GM18873 (cell line): Measurements from ENCODE around the gene SLC25A29.
"Not testable (repeated sequence)": the region's sequence is repeated elsewhere in the genome, so short reads cannot be mapped to it uniquely, and the experiment has no call there.

Source experiments
- ATAC-seq: cut with Tn5 transposase; IDR thresholded peaks from one replicate; pipeline ENCODE4 v1.9.1; 2021; ENCODE audit warnings: mild to moderate bottlenecking, moderate library complexity, moderate number of reproducible peaks; ENCODE audit not compliant: unreplicated experiment, low FRiP score

The SLC25A29 gene

DNA sequence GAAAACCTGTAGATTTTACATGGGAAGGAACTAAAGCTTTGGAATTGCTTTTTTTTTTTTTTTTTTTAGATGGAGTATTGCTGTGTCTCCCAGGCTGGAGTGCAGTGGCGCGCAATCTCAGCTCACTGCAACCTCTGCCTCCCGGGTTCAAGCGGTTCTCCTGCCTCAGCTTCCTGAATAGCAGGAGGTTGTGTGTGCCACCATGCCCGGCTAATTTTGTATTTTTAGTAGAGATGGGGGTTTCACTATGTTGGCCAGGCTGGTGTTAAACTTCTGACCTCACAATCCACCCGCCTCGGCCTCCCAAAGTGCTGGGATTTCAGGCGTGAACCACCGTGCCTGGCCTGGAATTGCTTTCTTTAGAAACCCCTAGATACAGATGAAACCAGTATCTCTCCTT lies 22.8 kb downstream of the SLC25A29 start:
- not testable (repeated sequence) for ATAC-seq

DNA sequence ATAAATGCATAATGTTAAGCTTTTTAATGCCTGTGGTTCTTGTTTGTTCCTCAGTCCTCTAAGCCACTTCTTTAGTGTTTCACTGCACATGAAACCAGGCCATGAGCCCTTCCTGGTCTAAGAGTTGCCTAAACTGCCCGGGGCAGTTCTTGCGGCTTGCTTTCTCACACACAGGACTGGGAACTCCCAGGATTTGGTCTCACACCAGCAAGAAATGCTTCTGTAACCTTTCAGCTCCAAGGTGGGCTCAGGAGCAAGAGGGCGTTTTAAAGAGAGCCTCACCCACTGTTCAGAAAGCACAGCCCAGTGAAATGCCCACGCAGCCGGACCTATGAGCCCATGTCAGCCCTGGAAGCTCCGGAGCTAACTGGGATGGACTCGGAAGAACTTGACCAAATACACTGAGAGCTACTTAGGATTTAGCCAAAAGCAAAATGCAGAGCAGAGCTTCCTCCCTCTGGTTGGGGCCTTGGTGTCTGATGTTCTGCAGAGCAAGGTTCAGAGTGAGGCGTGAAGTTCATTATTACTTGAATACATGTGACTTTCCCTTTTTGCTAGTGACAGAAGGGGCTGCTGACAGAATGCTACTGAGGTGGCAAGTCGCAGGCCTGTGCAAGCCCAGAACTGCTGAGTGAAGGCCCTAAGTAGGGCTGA lies 23.4 kb downstream of the SLC25A29 start:
- no peak for ATAC-seq

DNA sequence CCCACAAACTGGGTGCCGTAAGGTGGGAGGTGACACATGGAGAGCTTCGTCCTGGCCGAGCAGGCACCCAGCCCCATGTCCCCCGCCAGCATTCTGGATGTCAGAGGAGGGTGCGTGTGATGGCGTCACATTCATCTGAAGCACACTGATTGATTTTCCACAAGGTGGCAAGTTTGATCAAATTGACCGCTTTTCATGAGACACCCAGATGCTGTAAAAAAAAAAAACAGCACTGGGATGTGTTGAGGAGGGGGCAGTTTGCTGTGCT lies 24.2 kb downstream of the SLC25A29 start:
- no peak for ATAC-seq

DNA sequence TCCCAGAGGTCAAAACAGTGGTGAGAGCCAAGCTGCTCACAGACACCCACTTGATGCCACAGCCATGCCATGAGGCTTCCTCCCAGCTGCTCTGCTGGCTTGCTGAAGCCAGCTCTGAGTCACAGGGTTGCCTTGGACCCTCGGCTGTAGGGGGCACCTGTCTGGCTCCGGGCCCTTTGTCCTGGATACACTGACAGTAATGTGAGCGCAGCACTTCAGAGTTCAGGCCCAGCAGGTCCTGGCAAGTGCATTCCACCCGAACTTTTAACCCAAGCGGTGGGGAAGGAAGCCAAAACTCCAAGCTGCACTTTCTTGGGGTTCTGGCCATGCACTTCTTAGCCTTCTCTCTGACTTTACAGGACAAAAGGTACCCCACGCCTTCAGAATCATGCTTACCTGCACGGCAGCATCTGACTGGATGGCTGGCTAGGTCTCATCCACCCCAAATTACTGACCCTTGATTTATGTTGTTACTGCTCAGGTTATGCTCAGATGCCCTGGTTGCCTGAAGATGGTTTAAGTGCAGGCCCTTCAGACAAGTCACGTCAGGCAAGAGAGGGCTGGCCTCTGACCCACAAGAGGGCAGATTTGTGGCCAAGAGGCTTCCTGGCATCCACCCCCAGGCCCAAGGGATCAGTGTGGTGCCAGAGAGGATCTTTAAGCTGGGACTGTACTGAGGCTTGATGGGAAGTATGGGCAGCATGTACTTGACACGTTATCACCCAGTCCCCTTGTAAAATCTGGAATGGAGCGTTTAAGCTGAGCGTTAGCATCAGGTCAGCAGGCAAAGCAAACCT lies 24.8 kb downstream of the SLC25A29 start:
- no peak for ATAC-seq

DNA sequence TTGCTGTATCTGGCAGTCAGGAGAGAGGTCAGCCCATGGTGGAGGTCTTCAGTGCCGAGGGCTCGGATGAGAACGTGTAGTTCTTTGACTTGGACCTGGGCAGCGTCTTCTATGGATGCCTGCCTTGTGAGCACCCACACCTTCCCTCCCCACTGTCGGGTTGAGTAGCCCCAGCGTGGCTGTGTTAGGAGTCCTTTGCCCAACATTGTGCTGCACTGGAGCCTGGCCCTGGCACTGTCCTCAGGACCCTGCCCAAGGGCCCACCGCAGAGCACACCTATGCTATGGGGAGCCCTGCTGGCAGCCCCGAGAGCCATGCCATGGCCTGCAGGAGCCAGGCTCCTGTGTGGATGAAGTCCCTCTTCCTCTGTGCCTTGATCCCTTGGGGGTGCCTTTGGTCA lies 26.7 kb downstream of the SLC25A29 start:
- ATAC-seq = no peak

DNA sequence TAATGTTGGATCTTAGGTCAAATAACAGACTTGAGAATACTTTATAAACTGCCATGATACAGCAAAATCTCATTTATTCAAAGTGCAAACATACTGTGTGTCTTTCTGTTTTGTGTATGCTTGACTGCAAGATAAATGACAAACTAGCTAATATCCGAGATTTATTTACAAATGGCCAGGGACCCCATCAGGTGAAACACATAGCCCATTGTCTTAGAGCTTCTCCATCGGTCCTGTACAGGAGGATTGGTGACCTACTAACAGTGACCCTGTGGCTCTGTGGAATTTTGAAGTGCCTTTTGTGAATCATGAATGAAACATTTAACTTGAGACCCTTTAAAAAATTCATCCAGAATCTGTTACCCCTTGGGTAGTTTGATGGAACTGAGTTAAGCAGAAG lies 27.1 kb downstream of the SLC25A29 start:
- ATAC-seq = no peak

DNA sequence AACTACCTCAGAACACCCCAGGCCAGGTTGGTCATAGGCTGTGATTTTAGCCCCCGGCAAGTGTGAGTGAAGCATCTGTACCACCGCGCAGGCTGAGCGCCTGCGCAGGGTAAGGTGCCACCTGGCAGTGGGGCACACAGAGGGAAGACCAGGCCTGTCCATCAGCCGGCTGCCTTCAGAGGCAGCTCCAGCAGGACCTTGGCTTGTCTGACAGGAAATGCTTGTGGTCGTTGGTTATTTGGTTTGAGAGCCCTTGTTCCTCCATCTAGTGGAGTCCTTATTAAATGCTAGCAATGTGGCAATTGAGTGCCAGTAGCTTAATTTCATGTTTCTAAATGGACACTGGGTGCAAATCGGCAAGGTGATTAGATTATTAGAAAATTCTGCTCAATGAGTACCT lies 27.5 kb downstream of the SLC25A29 start:
- no peak for ATAC-seq

DNA sequence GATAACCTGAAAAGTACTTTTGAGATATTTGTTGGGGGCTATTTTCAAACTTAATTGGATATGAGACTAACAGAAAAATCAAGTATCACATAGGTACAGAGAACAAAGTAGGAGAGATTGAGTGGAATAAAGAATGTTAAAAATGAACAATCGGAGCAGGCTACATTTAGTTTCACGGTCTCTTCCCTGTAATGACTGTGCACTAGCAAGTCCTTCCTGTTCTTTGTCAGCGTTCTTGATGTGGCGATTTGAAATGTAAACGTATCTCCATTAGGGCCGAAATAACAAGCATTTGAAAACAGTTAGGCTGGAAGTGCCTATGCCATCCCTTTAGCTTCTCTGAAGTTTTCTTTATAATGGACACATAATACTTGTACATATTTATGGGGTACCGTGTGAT lies 31.0 kb downstream of the SLC25A29 start:
- ATAC-seq = no peak

DNA sequence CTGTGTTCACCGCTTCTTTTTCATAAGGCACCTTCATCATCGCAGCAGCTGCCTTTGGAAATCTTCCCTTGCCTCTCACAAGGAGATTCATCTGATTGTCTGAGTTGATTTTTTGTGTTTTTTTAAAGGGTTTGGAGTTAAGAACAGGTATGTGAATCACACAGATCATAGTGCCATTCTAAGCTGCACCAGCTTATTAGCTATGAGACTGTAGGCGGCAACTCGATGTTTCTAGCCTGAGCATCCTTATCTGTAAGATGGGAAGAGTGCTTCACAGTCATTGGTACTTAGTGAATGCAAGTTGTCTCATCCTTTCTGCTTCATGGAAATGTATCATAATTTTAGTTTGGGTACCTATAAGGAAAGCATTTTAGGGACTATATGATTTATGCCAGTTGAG lies 32.0 kb downstream of the SLC25A29 start:
- ATAC-seq = no peak

DNA sequence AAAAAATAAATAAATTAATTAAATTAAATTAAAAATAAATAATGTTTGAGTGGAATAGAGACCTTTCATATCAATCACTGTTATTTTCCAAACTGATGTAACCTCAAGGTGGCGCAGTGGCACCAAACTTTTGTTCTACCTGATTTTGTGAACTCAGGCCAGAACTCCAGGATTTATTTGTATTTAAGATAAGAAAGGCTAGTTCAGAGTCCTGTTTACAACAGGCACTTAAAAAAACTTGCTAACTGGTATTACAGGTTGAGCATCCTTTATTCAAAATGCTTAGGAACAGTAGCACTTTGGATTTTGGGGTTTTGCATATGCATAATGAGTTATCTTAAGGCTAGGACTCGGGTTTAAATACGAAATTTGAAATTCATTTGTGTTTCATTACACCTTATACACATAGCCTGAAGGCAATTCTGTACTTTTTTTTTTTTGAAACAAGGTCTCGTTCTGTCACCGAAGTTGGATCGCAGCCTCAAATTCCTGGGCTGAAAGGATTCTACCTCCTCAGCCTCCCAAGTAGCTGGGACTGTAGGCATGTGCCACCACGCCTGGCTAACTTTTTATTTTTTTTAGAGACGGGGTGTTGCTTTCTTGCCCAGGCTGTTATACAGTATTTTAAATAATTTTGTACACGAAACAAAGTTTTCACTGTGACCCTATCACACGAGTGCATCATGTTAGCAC lies 34.9 kb downstream of the SLC25A29 start:
- ATAC-seq = no peak

DNA sequence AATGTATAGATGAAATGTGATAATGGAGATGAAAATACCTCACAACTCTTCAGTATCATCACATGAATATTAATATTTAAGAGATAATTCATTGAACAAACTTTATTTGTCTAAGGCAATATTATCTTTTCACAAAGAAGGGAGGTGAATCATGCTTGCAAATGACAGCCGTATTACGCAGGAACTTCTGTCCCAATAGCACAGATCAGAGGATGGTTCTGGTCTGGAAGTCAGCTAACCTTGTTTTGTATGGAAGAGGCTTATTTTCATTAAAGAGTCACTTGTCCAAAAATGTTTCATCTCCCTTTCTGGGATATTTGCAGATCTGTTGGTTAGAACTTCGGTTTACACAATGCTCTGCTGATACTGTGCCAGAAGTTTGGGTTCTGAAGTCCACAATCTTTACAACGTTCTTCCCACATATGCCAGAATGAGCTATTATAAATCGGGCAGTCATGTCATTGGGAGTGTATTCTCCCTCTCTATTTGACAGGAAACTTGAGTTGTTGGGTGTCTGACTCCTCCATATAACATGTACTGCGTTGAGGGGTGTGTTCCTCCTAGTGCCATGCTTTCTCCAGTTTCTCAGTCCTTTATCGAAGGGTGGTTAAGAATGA lies 37.5 kb downstream of the SLC25A29 start:
- ATAC-seq = no peak

DNA sequence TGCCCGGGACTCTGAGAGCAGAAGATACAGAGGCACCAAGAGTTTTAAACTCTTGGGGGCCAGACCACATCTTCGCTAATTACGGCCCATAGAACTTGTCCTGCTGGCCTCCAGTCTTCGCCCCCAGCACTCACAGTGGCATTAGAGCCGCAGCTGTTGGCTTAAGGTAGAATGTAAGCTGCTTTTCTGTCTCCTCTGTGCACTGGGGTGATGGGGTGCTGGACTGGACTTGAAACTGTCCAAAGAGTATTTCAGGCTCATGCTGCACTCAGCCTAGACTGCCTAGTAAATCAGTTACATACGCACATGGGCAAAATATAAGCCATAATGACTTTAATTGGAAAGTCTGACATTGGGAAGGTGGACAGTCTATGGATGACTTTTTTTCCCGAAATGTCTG lies 38.3 kb downstream of the SLC25A29 start:
- ATAC-seq = no peak

DNA sequence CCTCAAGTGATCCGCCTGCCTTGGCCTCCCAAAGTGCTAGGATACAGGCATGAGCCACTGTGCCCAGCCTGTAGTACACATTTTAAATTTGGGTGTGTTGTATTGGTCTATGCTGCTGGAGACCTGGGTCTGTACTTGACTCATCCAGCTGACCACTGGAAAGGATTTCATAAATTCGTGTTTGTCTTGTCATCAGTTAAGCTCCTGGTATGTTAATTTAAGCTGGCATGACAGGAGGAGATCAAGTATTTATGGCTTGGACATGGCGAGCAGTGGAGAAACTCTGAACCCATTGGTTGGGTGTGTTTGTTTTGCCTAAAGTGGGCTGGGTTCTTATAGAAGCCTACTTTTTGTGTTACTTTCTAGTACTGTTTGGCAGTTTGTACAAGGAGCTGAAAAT lies 43.1 kb downstream of the SLC25A29 start:
- ATAC-seq = no peak

DNA sequence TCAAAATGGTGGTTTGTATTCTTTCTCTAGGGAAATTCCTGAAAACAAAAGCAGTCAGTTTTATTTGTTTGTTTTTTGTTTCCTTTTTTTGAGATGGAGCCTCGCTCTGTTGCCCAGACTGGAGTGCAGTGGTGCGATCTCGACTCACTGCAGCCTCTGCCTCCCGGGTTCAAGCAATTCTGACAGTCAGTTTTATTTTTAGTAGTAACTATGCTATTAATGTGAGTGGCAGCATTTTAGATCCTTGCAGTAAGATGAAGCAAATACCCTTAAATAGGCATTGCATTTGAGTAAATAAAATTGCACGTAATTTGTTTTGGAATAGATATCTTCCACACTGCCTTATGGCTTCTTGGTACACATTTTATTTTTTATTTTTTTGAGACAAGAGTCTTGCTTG lies 43.7 kb downstream of the SLC25A29 start:
- ATAC-seq = no peak

DNA sequence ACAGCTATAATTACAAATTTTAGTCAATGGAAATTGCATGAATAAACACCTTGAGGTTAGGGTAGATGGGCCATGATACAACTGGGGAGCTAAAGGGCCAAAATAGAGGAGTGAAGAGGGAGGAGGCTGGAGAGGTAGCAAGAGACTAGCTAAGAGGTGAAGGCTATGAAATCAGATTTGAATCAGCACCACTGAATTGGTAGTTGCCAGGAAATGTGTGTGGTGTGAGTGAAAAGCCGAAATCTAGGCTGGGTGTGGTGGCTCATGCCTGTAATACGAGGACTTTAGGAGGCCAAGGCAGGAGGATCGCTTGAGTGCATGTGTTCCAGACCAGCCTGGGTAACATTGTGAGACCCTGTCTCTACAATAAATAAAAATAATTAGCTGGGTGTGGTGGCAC lies 44.6 kb downstream of the SLC25A29 start:
- no peak for ATAC-seq

DNA sequence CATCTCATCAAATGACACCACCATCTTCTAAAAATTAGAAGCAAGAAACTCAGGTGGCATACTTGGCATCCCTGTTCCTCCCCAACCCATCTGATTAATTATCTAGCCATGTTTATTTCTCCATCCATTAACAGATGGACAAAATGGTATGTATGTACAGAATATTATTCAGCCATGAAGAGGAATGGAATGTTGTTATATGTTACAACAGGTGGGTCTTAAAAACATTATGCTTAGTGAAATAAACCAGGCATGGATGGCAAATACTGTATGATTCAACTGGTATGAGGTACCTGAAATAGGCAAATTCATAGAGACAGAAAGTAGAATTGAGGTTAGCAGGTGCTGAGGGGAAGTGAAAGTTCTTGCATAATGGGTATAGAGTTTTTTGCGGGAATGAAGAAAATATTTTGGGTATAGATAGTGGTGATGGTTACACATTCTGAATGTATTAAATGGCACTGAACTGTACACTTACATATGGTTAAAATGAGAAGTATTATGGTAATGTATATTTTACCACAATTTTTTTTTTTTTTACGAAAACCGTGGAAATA lies 49.8 kb downstream of the SLC25A29 start:
- ATAC-seq = peak; percentile 54

DNA sequence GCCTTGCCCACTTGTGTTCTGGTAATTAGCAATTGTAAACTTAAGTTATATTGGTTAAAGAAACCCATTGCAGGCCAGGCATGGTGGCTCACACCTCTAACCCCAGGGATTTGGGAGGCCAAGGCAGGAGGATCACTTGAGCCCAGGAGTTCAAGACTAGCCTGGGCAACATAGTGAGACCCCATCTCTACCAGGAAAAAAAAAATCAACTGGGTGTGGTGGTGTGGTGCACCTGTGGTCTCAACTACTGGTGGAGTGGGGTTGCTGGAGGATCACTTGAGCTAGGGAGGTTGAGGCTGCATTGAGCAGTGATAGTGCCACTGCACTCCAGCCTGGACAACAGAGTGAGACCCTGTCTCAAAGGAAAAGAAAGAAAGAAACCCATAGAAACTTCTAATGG lies 53.6 kb downstream of the SLC25A29 start:
- ATAC-seq = no peak

DNA sequence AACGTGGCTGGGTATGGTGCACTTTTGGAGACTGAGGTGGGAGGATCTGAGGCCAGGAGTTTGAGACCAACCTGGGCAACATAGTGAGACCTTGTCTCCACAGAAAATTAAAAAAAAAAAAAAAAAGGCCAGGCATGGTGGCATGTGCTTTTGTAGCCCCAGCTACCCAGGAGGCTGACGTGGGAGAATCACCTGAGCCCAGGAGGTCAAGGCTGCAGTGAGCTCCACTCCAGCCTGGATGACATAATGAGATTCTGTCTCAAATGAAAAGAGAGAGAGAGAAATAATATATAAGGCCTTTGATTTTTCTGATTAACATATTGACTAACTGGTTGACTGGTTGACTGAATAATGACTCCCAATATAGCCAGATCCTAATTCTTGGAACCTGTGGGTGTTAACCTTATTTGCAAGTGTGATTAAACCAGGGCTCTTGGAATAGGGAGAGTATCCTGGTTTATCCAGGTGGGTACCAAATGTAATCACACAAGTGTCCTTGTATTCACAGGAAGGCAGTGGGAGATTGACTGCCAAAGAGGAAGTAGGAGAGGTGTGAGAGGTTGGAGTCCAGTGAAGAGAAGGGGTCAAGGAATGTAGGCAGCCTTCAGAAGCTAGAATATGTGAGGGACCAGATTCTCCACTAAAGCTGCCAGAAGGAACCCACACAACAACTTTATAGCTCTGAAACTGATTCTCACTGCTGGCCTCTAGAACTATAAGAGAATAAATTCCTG lies 55.3 kb downstream of the SLC25A29 start:
- ATAC-seq = no peak

DNA sequence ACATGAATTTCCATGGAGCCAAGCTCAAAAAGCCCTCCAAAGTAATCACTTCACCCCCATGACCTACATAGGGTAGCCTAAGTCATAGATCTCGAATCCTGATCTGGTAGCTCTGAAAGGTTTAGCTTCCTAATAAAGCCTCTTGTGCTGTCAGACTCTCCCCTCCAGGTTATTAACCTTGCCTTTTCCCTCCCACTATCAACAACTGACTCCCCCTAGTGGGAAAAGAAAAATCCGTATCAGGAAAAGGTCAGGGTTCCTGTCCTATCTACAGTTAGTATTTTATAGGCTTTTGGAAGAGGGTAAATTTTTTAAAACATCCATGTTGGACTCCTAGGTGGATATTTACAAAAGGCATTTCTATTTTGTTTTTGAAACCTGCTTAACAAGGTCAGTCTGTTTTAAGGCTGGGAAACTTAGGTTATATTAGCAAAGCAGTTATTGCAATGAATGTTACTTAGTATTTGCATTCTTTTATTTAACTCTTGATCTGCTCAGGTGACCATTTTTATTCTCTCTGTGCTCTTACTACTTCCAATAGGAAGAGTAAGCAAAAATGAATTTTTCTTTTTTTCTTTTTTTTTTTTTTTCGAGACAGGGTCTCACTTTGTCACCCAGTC lies 59.3 kb downstream of the SLC25A29 start:
- no peak for ATAC-seq

DNA sequence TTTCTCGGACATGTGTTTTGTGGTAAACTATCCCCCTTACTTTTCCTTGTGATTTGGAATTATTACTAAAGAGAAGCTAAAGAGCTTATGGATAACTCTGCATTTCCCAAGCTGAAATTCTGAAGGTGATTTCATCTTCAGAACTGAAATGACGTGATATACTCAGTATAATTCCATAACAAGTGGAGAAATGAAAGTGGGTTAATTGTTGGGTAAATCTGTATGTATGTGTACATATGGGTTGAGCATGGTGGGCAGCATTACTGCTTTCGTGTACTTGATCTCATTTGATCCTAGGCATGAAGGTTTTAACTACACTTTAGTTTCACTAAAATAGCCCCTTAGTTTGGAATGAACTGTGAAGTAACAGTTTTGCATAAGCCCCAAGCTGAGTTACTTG lies 63.2 kb downstream of the SLC25A29 start:
- no peak for ATAC-seq
